DOHH2 (cell line): ENCODE measurements around the gene PNP.

Experiments
- H3F3A ChIP-seq: fragments of 200-600 bp; sonication (generic), shearing (Covaris generic); 2 replicates; pipeline ENCODE4 v1.6.0; 2016; ENCODE audit warnings: antibody characterized with exemption, mild to moderate bottlenecking; ENCODE audit not compliant: control insufficient read depth, insufficient read depth
- H3K27ac ChIP-seq: fragments of 200-600 bp; sonication (generic); 2 replicates; pipeline ENCODE4 v1.5.1; 2014; ENCODE audit warnings: low read depth, mild to moderate bottlenecking, low read length, moderate library complexity
- H3K27me3 ChIP-seq: fragments of 200-600 bp; sonication (generic); 2 replicates; pipeline ENCODE4 v1.6.1; 2014; ENCODE audit warnings: mild to moderate bottlenecking, low read length, mixed read lengths; ENCODE audit not compliant: control insufficient read depth
- H3K36me3 ChIP-seq: fragments of 200-600 bp; sonication (generic); 2 replicates; pipeline ENCODE4 v1.6.1; 2014; ENCODE audit warnings: mild to moderate bottlenecking, low read length, moderate library complexity, mixed read lengths; ENCODE audit not compliant: control insufficient read depth
- H3K4me1 ChIP-seq: fragments of 200-600 bp; sonication (generic); 2 replicates; pipeline ENCODE4 v1.6.1; 2014; ENCODE audit warnings: mild to moderate bottlenecking, low read length, mixed read lengths; ENCODE audit not compliant: control insufficient read depth
- H3K4me2 ChIP-seq: fragments of 200-600 bp; sonication (generic); 2 replicates; pipeline ENCODE4 v1.6.0; 2014; ENCODE audit warnings: mild to moderate bottlenecking, low read length, moderate library complexity
- H3K4me3 ChIP-seq: fragments of 200-600 bp; sonication (generic); 2 replicates; pipeline ENCODE4 v1.5.1; 2014; ENCODE audit warnings: mild to moderate bottlenecking, low read length, mixed read lengths
- H3K79me2 ChIP-seq: fragments of 200-600 bp; sonication (generic); 2 replicates; pipeline ENCODE4 v1.6.1; 2014; ENCODE audit warnings: mild to moderate bottlenecking, low read length, mixed read lengths; ENCODE audit not compliant: control insufficient read depth
- H3K9me2 ChIP-seq: fragments of 200-600 bp; sonication (generic); replicated peaks from 2 replicates; pipeline ENCODE4 v1.6.1; 2014; ENCODE audit warnings: mild to moderate bottlenecking, low read length, mixed read lengths; ENCODE audit not compliant: control insufficient read depth
- H3K9me3 ChIP-seq: fragments of 200-600 bp; sonication (generic); 2 replicates; pipeline ENCODE4 v1.6.1; 2014; ENCODE audit warnings: antibody characterized with exemption, low read length, mixed read lengths; ENCODE audit not compliant: control insufficient read depth, insufficient read depth
- H4K20me1 ChIP-seq: fragments of 200-600 bp; sonication (generic); 2 replicates; pipeline ENCODE4 v1.6.0; 2014; ENCODE audit warnings: low read depth, mild to moderate bottlenecking, antibody characterized with exemption, low read length, moderate library complexity; ENCODE audit not compliant: control insufficient read depth, insufficient read depth
- CTCF ChIP-seq: fragments of 200-600 bp; sonication (generic); IDR thresholded peaks from one replicate; pipeline ENCODE4 v1.5.1; 2014; ENCODE audit warnings: antibody characterized with exemption, mild to moderate bottlenecking, low read depth, low read length; ENCODE audit not compliant: poor library complexity, severe bottlenecking
- EZH2phosphoT487 ChIP-seq: fragments of 200-600 bp; sonication (generic); IDR thresholded peaks from 2 replicates; pipeline ENCODE4 v1.6.1; 2017; ENCODE audit warnings: borderline replicate concordance, mild to moderate bottlenecking, antibody characterized with exemption, low read length, moderate library complexity, mixed read lengths

Gene PNP

GRCh38 chr14:20469890-20470602 lies 840 bp downstream of the PNP start:
- H3K79me2 ChIP-seq = peaks cover 57% of the 10 kb centered on the region
- no peaks in the 10 kb centered on the region for H3F3A ChIP-seq
- H3K4me1 ChIP-seq = peaks cover 22% of the 10 kb centered on the region
- H3K4me2 ChIP-seq = peak overlapping the region; percentile 86
- peaks cover 19% of the 10 kb centered on the region for H4K20me1 ChIP-seq
- H3K4me3 ChIP-seq = peak overlapping the region; percentile 87
- H3K9me3 ChIP-seq = no peaks in the 10 kb centered on the region
- no peaks in the 10 kb centered on the region for H3K9me2 ChIP-seq
- peaks cover 53% of the 10 kb centered on the region for H3K36me3 ChIP-seq
- TF ChIP-seq CTCF (peak; percentile 6), EZH2phosphoT487 (no peak)
- H3K27ac ChIP-seq = peak overlapping the region; percentile 58
- no peaks in the 10 kb centered on the region for H3K27me3 ChIP-seq

- Histone ChIP-seq H3K9me3 (no peaks in the 10 kb centered on the region), H3K27me3 (no peaks in the 10 kb centered on the region), H3F3A (no peaks in the 10 kb centered on the region), H3K9me2 (no peaks in the 10 kb centered on the region), H3K36me3 (peaks cover 58% of the 10 kb centered on the region), H3K27ac (peak overlapping the region; percentile 58), H3K79me2 (peaks cover 58% of the 10 kb centered on the region), H3K4me1 (peaks cover 27% of the 10 kb centered on the region), H3K4me2 (peak overlapping the region; percentile 86), H4K20me1 (peaks cover 19% of the 10 kb centered on the region), H3K4me3 (peak overlapping the region; percentile 87)
- no peak for TF ChIP-seq EZH2phosphoT487
- TF ChIP-seq CTCF = no peak
Observed at GRCh38 chr14:20470603-20470901, 1.3 kb downstream of the PNP start.

- H3K79me2 ChIP-seq = peaks cover 58% of the 10 kb centered on the region
Observed at GRCh38 chr14:20472536-20473169, 3.4 kb downstream of the PNP start.

More at GRCh38 chr14:20472536-20473169, 3.4 kb downstream of the PNP start:
- Histone ChIP-seq H3K27me3 (no peaks in the 10 kb centered on the region), H3F3A (peaks cover 14% of the 10 kb centered on the region), H3K4me3 (no peak overlapping the region), H4K20me1 (peaks cover 26% of the 10 kb centered on the region), H3K9me2 (no peaks in the 10 kb centered on the region), H3K4me2 (peak overlapping the region; percentile 86; the same call in 1 of the 2 replicates), H3K9me3 (no peaks in the 10 kb centered on the region), H3K27ac (no peak overlapping the region), H3K4me1 (peaks cover 48% of the 10 kb centered on the region), H3K36me3 (peaks cover 79% of the 10 kb centered on the region)
- TF ChIP-seq EZH2phosphoT487 = no peak
- TF ChIP-seq CTCF = no peak
